ENCODE measurements around the gene HMGA1. TPM values are rescaled to one million over a fixed set of nuclear protein-coding genes. Genes with fewer than 3 reads are reported as not detected.
A peak's percentile ranks its signal among the peaks of the same experiment; 100 is the strongest.
"Not testable (repeated sequence)": the region's sequence is repeated elsewhere in the genome, so short reads cannot be mapped to it uniquely, and the experiment has no call there.

Gene HMGA1
- total RNA-seq, 2 experiments from 2014 or later = 291 to 318 TPM

GRCh38 chr6:34245032-34245760 is 8.5 kb downstream of the HMGA1 start:
- POLR2A ChIA-PET, H3K27me3 Mint-ChIP-seq, H3K9me3 Mint-ChIP-seq, DNase-seq, CTCF ChIA-PET, H3K4me3 Mint-ChIP-seq: not testable (repeated sequence)
- Mint-ChIP-seq H3K27ac (peak overlapping the region; percentile 68), H3K4me1 (peaks cover 76% of the 10 kb centered on the region), H3K36me3 (ENCODE audit: low read depth) (peaks cover 50% of the 10 kb centered on the region)

- CTCF ChIA-PET = interaction anchor here (0.5 to 4.9 kb wide), 2 partner anchors 87 to 169 kb away, joined by 3 to 40 read pairs; no protein-coding TSS in a partner anchor
- Mint-ChIP-seq H3K4me1 (peaks cover 71% of the 10 kb centered on the region), H3K27ac (peak overlapping the region; percentile 68), H3K36me3 (ENCODE audit: low read depth) (peaks cover 48% of the 10 kb centered on the region)
- POLR2A ChIA-PET, DNase-seq, H3K4me3 Mint-ChIP-seq, H3K27me3 Mint-ChIP-seq, H3K9me3 Mint-ChIP-seq: not testable (repeated sequence)
These were observed 9.1 kb downstream of the HMGA1 start for GRCh38 chr6:34245761-34246140.

DNA sequence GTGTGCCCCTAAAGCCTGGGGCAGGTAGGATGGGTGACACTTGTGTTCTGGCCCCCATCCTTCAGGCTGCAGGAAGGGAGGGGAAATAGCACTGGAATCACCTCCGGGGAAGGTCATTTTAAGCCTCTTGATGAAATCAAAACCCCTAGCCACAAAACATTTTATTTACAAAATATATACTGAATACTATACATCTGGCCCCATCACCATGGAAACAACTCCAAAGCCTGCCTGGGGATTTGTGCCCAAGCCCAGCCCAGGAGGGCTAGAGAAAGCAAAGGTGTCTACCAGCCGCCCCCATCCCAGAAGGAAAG is 9.5 kb downstream of the HMGA1 start:
- Mint-ChIP-seq H3K9me3 (no peaks in the 10 kb centered on the region), H3K36me3 (ENCODE audit: low read depth) (peaks cover 44% of the 10 kb centered on the region), H3K27ac (peak overlapping the region; percentile 13), H3K4me1 (peaks cover 66% of the 10 kb centered on the region), H3K4me3 (no peak overlapping the region), H3K27me3 (no peaks in the 10 kb centered on the region)
- ChIA-PET CTCF (interaction anchor here (0.5 to 4.9 kb wide), 2 partner anchors 88 to 169 kb away, joined by 3 to 40 read pairs; no protein-coding TSS in a partner anchor), POLR2A (no interaction called here)
- DNase-seq = no peak

DNA sequence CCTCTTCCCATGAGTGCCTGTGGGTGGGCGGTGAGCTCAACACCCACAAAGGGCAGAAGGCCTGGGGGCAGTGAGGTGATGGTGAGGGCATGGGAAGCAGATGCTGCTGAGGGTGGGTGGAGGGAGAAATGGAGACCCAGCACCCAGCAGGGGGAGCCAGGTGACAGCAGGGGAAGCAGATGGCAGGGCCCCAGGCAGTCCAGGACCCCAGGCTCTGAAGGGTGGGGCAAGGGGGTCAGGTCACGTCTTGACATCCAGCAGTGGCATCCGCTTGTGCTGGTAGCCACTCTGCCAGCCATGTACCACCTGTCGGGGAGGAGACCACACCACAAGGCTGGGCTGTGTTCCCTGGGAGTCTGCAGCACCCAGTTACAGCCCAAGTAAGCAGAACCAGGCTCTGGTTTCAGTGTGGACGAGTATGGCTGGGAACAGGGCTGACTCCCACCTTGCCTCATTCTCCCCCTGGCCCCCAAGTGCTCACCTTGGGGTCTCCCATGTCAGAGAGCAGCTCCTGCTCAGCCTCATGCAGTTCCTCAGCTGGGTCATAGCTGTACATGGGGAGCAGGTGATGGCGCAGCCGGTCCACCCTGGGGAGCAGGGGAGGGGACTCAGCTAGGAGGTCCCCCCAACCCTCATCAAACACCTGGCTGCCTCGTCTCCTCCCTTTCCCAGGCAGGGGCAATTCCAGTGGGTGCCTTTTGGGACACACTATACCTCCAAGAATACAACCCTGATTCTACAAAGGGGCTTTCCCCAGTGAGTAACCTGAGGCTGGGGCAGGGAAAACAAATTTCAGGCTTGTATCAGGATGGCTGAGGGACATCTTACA is 10.1 kb downstream of the HMGA1 start:
- peak; percentile 69 for DNase-seq
- Mint-ChIP-seq H3K36me3 (ENCODE audit: low read depth) (peaks cover 38% of the 10 kb centered on the region), H3K9me3 (no peaks in the 10 kb centered on the region), H3K4me1 (peaks cover 63% of the 10 kb centered on the region), H3K27ac (peak overlapping the region; percentile 78), H3K27me3 (no peaks in the 10 kb centered on the region), H3K4me3 (peak overlapping the region; percentile 96)
- ChIA-PET CTCF (interaction anchor here (0.5 to 4.9 kb wide), 5 partner anchors 15 to 168 kb away, joined by 3 to 40 read pairs (median 4); no protein-coding TSS in a partner anchor), POLR2A (no interaction called here)

- DNase-seq = no peak
- peaks cover 3% of the 10 kb centered on the region for H3K27me3 Mint-ChIP-seq
- peak overlapping the region; percentile 96 for H3K4me3 Mint-ChIP-seq
- ChIA-PET CTCF (interaction anchor here (0.9 to 4.9 kb wide), 5 partner anchors 11 to 167 kb away, joined by 3 to 40 read pairs (median 4); partner anchors contain the start of gene HMGA1), POLR2A (interaction anchor here (1.4 kb wide), 1 partner anchor 167 kb away, joined by 4 read pairs; no protein-coding TSS in a partner anchor)
- H3K4me1 Mint-ChIP-seq = peaks cover 59% of the 10 kb centered on the region
- H3K36me3 Mint-ChIP-seq (ENCODE audit: low read depth) = peaks cover 29% of the 10 kb centered on the region
- H3K9me3 Mint-ChIP-seq = no peaks in the 10 kb centered on the region
- H3K27ac Mint-ChIP-seq = peak overlapping the region; percentile 97
These were observed 11.0 kb downstream of the HMGA1 start for GRCh38 chr6:34247481-34248197.

- Mint-ChIP-seq H3K27ac (peak overlapping the region; percentile 97), H3K27me3 (peaks cover 6% of the 10 kb centered on the region), H3K4me3 (peak overlapping the region; percentile 96), H3K36me3 (ENCODE audit: low read depth) (peaks cover 23% of the 10 kb centered on the region), H3K9me3 (no peaks in the 10 kb centered on the region), H3K4me1 (peaks cover 55% of the 10 kb centered on the region)
- ChIA-PET POLR2A (interaction anchor here (1.4 kb wide), 1 partner anchor 167 kb away, joined by 4 read pairs; no protein-coding TSS in a partner anchor), CTCF (interaction anchor here (0.7 to 4.9 kb wide), 6 partner anchors 12 to 347 kb away, joined by 3 to 40 read pairs (median 3); partner anchors contain the start of gene HMGA1)
- DNase-seq = peak; percentile 62
These were observed 11.6 kb downstream of the HMGA1 start for GRCh38 chr6:34248198-34248726.

DNA sequence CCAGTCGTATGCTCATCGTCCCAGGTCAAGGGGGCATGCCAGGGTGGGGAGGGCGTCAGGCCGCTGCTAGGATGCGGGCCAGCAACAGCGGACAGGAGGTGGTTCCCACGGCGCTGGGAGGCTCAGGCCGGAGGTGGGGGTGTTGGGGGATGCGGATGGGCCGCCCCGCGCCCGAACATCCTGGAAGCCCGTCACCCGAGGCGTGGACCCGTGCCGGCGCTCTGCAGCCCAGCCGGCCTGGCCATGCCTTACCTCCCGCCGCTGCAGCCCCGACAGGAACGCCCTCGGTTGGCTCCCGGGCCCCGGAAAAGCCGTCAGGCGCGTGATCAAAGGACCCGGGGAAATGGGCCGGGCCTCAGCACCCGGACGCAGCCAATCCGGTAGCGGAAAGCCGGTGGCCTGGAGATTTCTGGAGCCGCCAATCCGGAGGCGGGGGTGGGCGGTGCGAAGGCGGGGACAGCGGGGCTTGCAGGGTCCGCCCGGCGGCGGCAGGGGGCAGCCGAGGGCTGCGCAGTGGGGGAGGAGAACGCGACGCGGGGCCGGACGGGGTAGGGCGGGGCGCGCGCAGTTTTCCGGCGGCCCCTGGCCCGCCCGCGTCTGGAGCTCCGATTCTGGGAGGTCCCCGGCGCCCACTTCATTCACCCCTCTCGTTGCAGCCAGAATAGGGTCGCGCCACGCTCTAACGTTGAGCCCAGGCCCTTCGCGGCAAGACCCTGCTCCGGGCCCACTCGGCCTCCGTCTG is 12.2 kb downstream of the HMGA1 start, which contains the start of gene SMIM29:
SMIM29 (minus strand) TSS at position 280 of the 742 bp plus-strand sequence. CDS start 1,215 bp downstream, outside the sequence.
- ChIA-PET POLR2A (interaction anchor here (1.4 kb wide), 1 partner anchor 166 kb away, joined by 4 read pairs; no protein-coding TSS in a partner anchor), CTCF (interaction anchor here (0.6 to 4.9 kb wide), 40 partner anchors 8 to 1103 kb away, joined by 3 to 40 read pairs (median 4); partner anchors contain the start of gene HMGA1)
- no peaks in the 10 kb centered on the region for H3K9me3 Mint-ChIP-seq
- H3K4me3 Mint-ChIP-seq = peak within 1 kb of the TSS; percentile 96
- peaks cover 6% of the 10 kb centered on the region for H3K27me3 Mint-ChIP-seq
- H3K27ac Mint-ChIP-seq = peak within 1 kb of the TSS; percentile 97
- peak; percentile 97 for DNase-seq
- H3K36me3 Mint-ChIP-seq (ENCODE audit: low read depth) = peaks cover 17% of the 10 kb centered on the region
- peaks cover 49% of the 10 kb centered on the region for H3K4me1 Mint-ChIP-seq

DNA sequence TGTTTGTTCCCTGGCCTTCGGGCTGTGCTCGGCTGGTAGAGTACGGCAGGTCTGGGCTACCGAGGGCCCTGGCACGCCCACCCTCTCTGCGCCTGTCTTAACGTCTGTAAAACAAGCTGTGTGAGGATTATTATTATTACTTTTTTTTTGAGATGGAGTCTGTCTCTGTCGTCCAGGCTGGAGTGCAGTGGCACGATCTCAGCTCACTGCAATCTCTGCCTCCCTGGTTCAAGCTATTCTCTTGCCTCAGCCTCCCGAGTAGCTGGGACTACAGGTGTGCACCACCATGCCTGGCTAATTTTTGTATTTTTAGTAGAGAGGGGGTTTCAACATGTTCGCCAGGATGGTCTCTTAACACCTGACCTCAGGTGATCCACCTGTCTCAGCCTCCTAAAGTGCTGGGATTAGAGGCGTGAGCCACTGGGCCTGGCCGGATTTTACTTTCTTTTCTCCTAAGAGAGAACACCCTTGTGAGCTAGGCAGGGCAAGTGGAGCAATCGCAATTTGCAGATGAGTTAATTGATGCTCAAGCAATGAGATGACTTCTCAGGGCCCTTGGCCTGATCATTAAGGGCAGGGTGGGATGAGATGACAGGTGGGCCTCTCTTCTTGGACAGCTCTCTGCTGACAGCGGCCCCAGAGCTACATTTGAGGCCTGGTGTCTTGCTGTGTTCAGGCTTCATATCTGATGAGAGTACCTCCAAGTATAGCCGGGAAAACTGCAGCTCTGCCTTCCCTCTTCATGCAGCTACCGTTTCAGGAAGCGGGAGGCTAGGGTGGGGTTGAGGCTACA is 13.0 kb downstream of the HMGA1 start:
- H3K9me3 Mint-ChIP-seq = no peaks in the 10 kb centered on the region
- H3K36me3 Mint-ChIP-seq (ENCODE audit: low read depth) = peaks cover 12% of the 10 kb centered on the region
- H3K27ac Mint-ChIP-seq = peak overlapping the region; percentile 94
- peaks cover 6% of the 10 kb centered on the region for H3K27me3 Mint-ChIP-seq
- no peak for DNase-seq
- ChIA-PET CTCF (interaction anchor here (0.6 to 4.9 kb wide), 40 partner anchors 9 to 408 kb away, joined by 3 to 40 read pairs (median 4); partner anchors contain the start of gene HMGA1), POLR2A (no interaction called here)
- peaks cover 44% of the 10 kb centered on the region for H3K4me1 Mint-ChIP-seq
- peak overlapping the region; percentile 96 for H3K4me3 Mint-ChIP-seq

DNA sequence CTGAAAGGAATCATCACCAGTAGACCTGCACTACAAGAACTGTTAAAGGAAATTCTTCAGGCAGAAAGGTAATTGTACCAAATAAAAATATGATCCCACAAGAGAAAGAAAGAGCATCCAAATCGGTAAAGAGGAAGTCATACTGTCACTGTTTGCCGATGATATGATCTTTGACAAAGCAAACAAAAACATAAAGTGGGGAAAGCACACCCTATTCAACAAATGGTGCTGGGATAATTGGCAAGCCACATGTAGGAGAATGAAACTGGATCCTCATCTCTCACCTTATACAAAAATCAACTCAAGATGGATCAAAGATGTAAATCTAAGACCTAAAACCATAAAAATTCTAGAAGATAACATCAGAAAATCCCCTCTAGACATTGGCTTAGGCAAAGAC is 15.7 kb downstream of the HMGA1 start:
- DNase-seq; H3K36me3 Mint-ChIP-seq (ENCODE audit: low read depth); CTCF ChIA-PET; H3K4me3 Mint-ChIP-seq; H3K27me3 Mint-ChIP-seq; POLR2A ChIA-PET; H3K27ac Mint-ChIP-seq; H3K9me3 Mint-ChIP-seq: not testable (repeated sequence)
- H3K4me1 Mint-ChIP-seq = peaks cover 25% of the 10 kb centered on the region

GRCh38 chr6:34259529-34260069 is 22.9 kb downstream of the HMGA1 start:
- no peak for DNase-seq
- H3K9me3 Mint-ChIP-seq = peaks cover 3% of the 10 kb centered on the region
- no peak overlapping the region for H3K4me3 Mint-ChIP-seq
- ChIA-PET POLR2A (no interaction called here), CTCF (no interaction called here)
- H3K27ac Mint-ChIP-seq = no peak overlapping the region
- H3K36me3 Mint-ChIP-seq (ENCODE audit: low read depth) = peaks cover 3% of the 10 kb centered on the region
- no peaks in the 10 kb centered on the region for H3K27me3 Mint-ChIP-seq
- no peaks in the 10 kb centered on the region for H3K4me1 Mint-ChIP-seq
